Colonic mucosa (tissue), 4 donors: Measurements from ENCODE around the gene DDX28. TPM values are rescaled to one million over a fixed set of nuclear protein-coding genes. Genes with fewer than 3 reads are reported as not detected.

Experiments
- DNase-seq: peaks from one replicate; pipeline ENCODE4 v3.0.0-alpha.2; 2020
- H3K27ac ChIP-seq: fragments of 200-600 bp; one replicate; pipeline ENCODE4 v1.8.0; 2021
- H3K27me3 ChIP-seq: fragments of 200-600 bp; one replicate; pipeline ENCODE4 v1.8.0; 2021
- H3K36me3 ChIP-seq: fragments of 200-600 bp; one replicate; pipeline ENCODE4 v1.8.0; 2021
- H3K4me1 ChIP-seq: fragments of 200-600 bp; one replicate; pipeline ENCODE4 v1.8.0; 2021; ENCODE audit warnings: mild to moderate bottlenecking
- H3K4me3 ChIP-seq: fragments of 200-600 bp; one replicate; pipeline ENCODE4 v1.8.0; 2021
- H3K9ac ChIP-seq, 2 donors: one replicate each; pipeline ENCODE4 v1.7.0; 2013; ENCODE audit warnings: control low read depth in 2 of 2, low read depth in 2 of 2, low read length in 2 of 2
- H3K9me3 ChIP-seq: fragments of 200-600 bp; one replicate; pipeline ENCODE4 v1.8.0; 2021
- CTCF ChIP-seq: fragments of 200-600 bp; IDR thresholded peaks from one replicate; pipeline ENCODE4 v1.8.0; 2022; ENCODE audit warnings: antibody characterized with exemption, mild to moderate bottlenecking
- intact Hi-C: fragments of 100-400 bp; cut with DNase I; formaldehyde crosslinking; loops from one replicate; pipeline ENCODE4 v1.14.1; 2022
- total RNA-seq, 2 donors: library from RNA; stranded (reverse); fragmentation: NEBNext Ultra II Directional in 1 of 2; extraction: Animal tissue kit (Norgen Biotek cat#: 25700) in 1 of 2; gene quantifications; one replicate each; pipeline ENCODE4 v1.2.1, GENCODE V29; 2021
- donor health status: healthy.
- donor health status: DM: no; HTN: no; CAD: no.
- donor health status: DM: no; HTN: no; CAD: no.

Gene DDX28
- total RNA-seq, 2 donors from 2014 or later = 6.8 to 10.7 TPM

GRCh38 chr16:68069511-68070248 is 46.6 kb upstream of the DDX28 start:
- H3K36me3 ChIP-seq = no peaks in the 10 kb centered on the region

GRCh38 chr16:68068926-68069325 is 45.9 kb upstream of the DDX28 start:
- Histone ChIP-seq H3K9me3 (no peaks in the 10 kb centered on the region), H3K27ac (no peak overlapping the region), H3K36me3 (no peaks in the 10 kb centered on the region), H3K4me3 (no peak overlapping the region), H3K27me3 (no peaks in the 10 kb centered on the region), H3K4me1 (peaks cover 8% of the 10 kb centered on the region), H3K9ac (no peak overlapping the region)
- TF ChIP-seq CTCF = no peak
- DNase-seq = no peak
- intact Hi-C loops = no loop called here

More at GRCh38 chr16:68069511-68070248, 46.6 kb upstream of the DDX28 start:
- H3K27ac ChIP-seq = no peak overlapping the region
- no peak overlapping the region for H3K9ac ChIP-seq
- intact Hi-C loops = no loop called here
- DNase-seq = peak; percentile 54
- H3K4me1 ChIP-seq = peaks cover 8% of the 10 kb centered on the region
- no peak for TF ChIP-seq CTCF
- no peaks in the 10 kb centered on the region for H3K27me3 ChIP-seq
- no peak overlapping the region for H3K4me3 ChIP-seq
- H3K9me3 ChIP-seq = no peaks in the 10 kb centered on the region

- Histone ChIP-seq H3K36me3 (no peaks in the 10 kb centered on the region), H3K4me1 (peaks cover 8% of the 10 kb centered on the region), H3K27ac (no peak overlapping the region), H3K9me3 (no peaks in the 10 kb centered on the region), H3K27me3 (no peaks in the 10 kb centered on the region), H3K4me3 (no peak overlapping the region), H3K9ac (no peak overlapping the region)
- DNase-seq = no peak
- TF ChIP-seq CTCF = no peak
- intact Hi-C loops = no loop called here
These were observed 43.7 kb upstream of the DDX28 start for GRCh38 chr16:68066763-68067162.

- Histone ChIP-seq H3K4me1 (peaks cover 8% of the 10 kb centered on the region), H3K27ac (no peak overlapping the region), H3K9me3 (no peaks in the 10 kb centered on the region), H3K9ac (no peak overlapping the region), H3K27me3 (no peaks in the 10 kb centered on the region), H3K4me3 (no peak overlapping the region), H3K36me3 (no peaks in the 10 kb centered on the region)
- TF ChIP-seq CTCF = no peak
- intact Hi-C loops = no loop called here
- DNase-seq = no peak
These were observed 42.8 kb upstream of the DDX28 start for GRCh38 chr16:68065716-68066305.

- Histone ChIP-seq H3K36me3 (no peaks in the 10 kb centered on the region), H3K9me3 (no peaks in the 10 kb centered on the region), H3K27me3 (no peaks in the 10 kb centered on the region), H3K9ac (no peak overlapping the region), H3K4me1 (peaks cover 8% of the 10 kb centered on the region), H3K4me3 (no peak overlapping the region), H3K27ac (no peak overlapping the region)
- intact Hi-C loops = no loop called here
- TF ChIP-seq CTCF = peak; percentile 83
- peak; percentile 77 for DNase-seq
These were observed 41.8 kb upstream of the DDX28 start for GRCh38 chr16:68064791-68065365.
